GM19397 (cell line): ENCODE measurements around the gene NIT2.
"Not testable (repeated sequence)": the region's sequence is repeated elsewhere in the genome, so short reads cannot be mapped to it uniquely, and the experiment has no call there.

Source experiments
- ATAC-seq: cut with Tn5 transposase; IDR thresholded peaks from one replicate; pipeline ENCODE4 v1.9.1; 2021; ENCODE audit warnings: mild to moderate bottlenecking, moderate library complexity; ENCODE audit not compliant: unreplicated experiment

The NIT2 gene

GRCh38 chr3:100336229-100336628, 1.7 kb downstream of the NIT2 start:
- not testable (repeated sequence) for ATAC-seq

- no peak for ATAC-seq
Observed at GRCh38 chr3:100338911-100339310, 4.4 kb downstream of the NIT2 start.

- no peak for ATAC-seq
Observed at GRCh38 chr3:100339786-100340185, 5.2 kb downstream of the NIT2 start.

GRCh38 chr3:100340527-100340926, 6.0 kb downstream of the NIT2 start:
- no peak for ATAC-seq

GRCh38 chr3:100348727-100349126, 14.2 kb downstream of the NIT2 start:
- no peak for ATAC-seq

GRCh38 chr3:100351770-100352169, 17.2 kb downstream of the NIT2 start:
- not testable (repeated sequence) for ATAC-seq

- ATAC-seq, result no peak
Observed at GRCh38 chr3:100352296-100353231, 18.0 kb downstream of the NIT2 start.

- no peak for ATAC-seq
Observed at GRCh38 chr3:100354850-100355249, 20.3 kb downstream of the NIT2 start.

GRCh38 chr3:100358413-100358812, 23.9 kb downstream of the NIT2 start:
- no peak for ATAC-seq

GRCh38 chr3:100359035-100359434, 24.5 kb downstream of the NIT2 start:
- no peak for ATAC-seq

- ATAC-seq, result no peak
Observed at GRCh38 chr3:100360757-100361496, 26.4 kb downstream of the NIT2 start.

GRCh38 chr3:100361897-100362296, 27.3 kb downstream of the NIT2 start:
- no peak for ATAC-seq

GRCh38 chr3:100364421-100364820, 29.9 kb downstream of the NIT2 start:
- no peak for ATAC-seq

- ATAC-seq, result no peak
Observed at GRCh38 chr3:100366424-100366823, 31.9 kb downstream of the NIT2 start.

GRCh38 chr3:100368441-100368840, 33.9 kb downstream of the NIT2 start:
- no peak for ATAC-seq

- ATAC-seq, result no peak
Observed at GRCh38 chr3:100370756-100371155, 36.2 kb downstream of the NIT2 start.

GRCh38 chr3:100374521-100374920, 40.0 kb downstream of the NIT2 start:
- no peak for ATAC-seq

GRCh38 chr3:100376301-100376700, 41.7 kb downstream of the NIT2 start:
- no peak for ATAC-seq

- no peak for ATAC-seq
Observed at GRCh38 chr3:100384733-100385525, 50.4 kb downstream of the NIT2 start.

GRCh38 chr3:100386437-100387074, 52.0 kb downstream of the NIT2 start:
- ATAC-seq, result no peak

GRCh38 chr3:100389025-100389424, 54.5 kb downstream of the NIT2 start:
- no peak for ATAC-seq
